Measurements from ENCODE around the gene TNNI3. TPM values are rescaled to one million over a fixed set of nuclear protein-coding genes. Genes with fewer than 3 reads are reported as not detected.

The TNNI3 gene
- total and polyA plus RNA-seq, 10 of the 15 experiments (the other 5 are each of a cell fraction or from before 2014, with no cell fraction given): not detected

GRCh38 chr19:55169136-55169535, 11.6 kb upstream of the TNNI3 start:
- H4K20me1 ChIP-seq (ENCODE audit: control insufficient read depth, insufficient read depth): no peaks in the 10 kb centered on the region
- no peak for FAIRE-seq
- no peaks in the 10 kb centered on the region for H3K79me2 ChIP-seq (ENCODE audit: control insufficient read depth, insufficient read depth, low read length)
- H3K4me3 ChIP-seq: no peak overlapping the region
- SMC1A ChIA-PET (ENCODE audit: uncharacterized antibody, unreplicated experiment): no interaction called here
- WGBS (ENCODE audit: insufficient coverage, insufficient replicate concordance, low lambda C conversion rate, missing lambda C conversion rate): 37% methylated on average over 4 of the region's 4 CpGs
- H3K36me3 ChIP-seq (ENCODE audit: control insufficient read depth in 2 of 2, insufficient read depth in 2 of 2, low read length in 1 of 2): no peaks in the 10 kb centered on the region
- RAD21 ChIA-PET (ENCODE audit: unreplicated experiment): no interaction called here
- no peak overlapping the region for H3K9ac ChIP-seq (ENCODE audit: control insufficient read depth, insufficient read depth, low read length)
- DNase-seq (ENCODE audit: low read depth, low spot score): no peak
- in situ Hi-C loops (cut with MboI): no loop called here
- H3K27me3 ChIP-seq (replicated peaks in 1 of 2; ENCODE audit: control insufficient read depth in 2 of 2, insufficient read depth in 2 of 2, low read length in 1 of 2): peaks cover 3 to 7% of the 10 kb centered on the region in 2 experiments; a peak in 1 of 4 replicates
- no peaks in the 10 kb centered on the region for H3K9me3 ChIP-seq (replicated peaks; ENCODE audit: control insufficient read depth, insufficient read depth, low read length)
- no peak overlapping the region for H2AFZ ChIP-seq (ENCODE audit: control insufficient read depth, low read depth, low read length)
- no peak for ATAC-seq
- POLR2A ChIA-PET: interaction anchor here (0.7 kb wide), 1 partner anchor 245 kb away, joined by 7 read pairs; no protein-coding TSS in a partner anchor
- no peaks in the 10 kb centered on the region for H3K4me1 ChIP-seq (ENCODE audit: control insufficient read depth, insufficient read depth, low read length)
- no TSS peak for BruUV-seq (replicated peaks)
- no peak for TF ChIP-seq SIX5 (IDR thresholded peaks at IDR 0.05; ENCODE audit: low read depth, low read length, severe bottlenecking)
- TF ChIP-seq IKZF2 (IDR thresholded peaks at IDR 0.05): no peak
- no peak for TF ChIP-seq E4F1 (IDR thresholded peaks at IDR 0.05; ENCODE audit: borderline replicate concordance, partially characterized antibody)
- no peak for TF ChIP-seq ZBTB4 (CRISPR knock-in tag; IDR thresholded peaks at IDR 0.05)
- no peak for TF ChIP-seq BCLAF1 (IDR thresholded peaks at IDR 0.05)
- TF ChIP-seq POLR2AphosphoS5 (IDR thresholded peaks at IDR 0.05; ENCODE audit: low read length): no peak
- TF ChIP-seq POU2F2 (IDR thresholded peaks at IDR 0.05; ENCODE audit: borderline replicate concordance, low read depth, low read length): no peak
- no peak for TF ChIP-seq NR2F1 (conservative IDR thresholded peaks at IDR 0.05)
- no peak overlapping the region for H3K4me2 ChIP-seq (ENCODE audit: control insufficient read depth, insufficient read depth)
- CTCF ChIA-PET: no interaction called here
- H3K27ac ChIP-seq (ENCODE audit: control insufficient read depth, insufficient read depth): no peak overlapping the region
- intact Hi-C loops (cut with micrococcal nuclease; ENCODE audit: unreplicated experiment): no loop called here

Data from GM12878 (cell line).